ENCODE results near the gene CDH3. TPM values are rescaled to one million over a fixed set of nuclear protein-coding genes. Genes with fewer than 3 reads are reported as not detected.
A peak's percentile ranks its signal among the peaks of the same experiment; 100 is the strongest.

The CDH3 gene
- total RNA-seq, 1 experiment from 2014 or later, result 109 TPM

DNA sequence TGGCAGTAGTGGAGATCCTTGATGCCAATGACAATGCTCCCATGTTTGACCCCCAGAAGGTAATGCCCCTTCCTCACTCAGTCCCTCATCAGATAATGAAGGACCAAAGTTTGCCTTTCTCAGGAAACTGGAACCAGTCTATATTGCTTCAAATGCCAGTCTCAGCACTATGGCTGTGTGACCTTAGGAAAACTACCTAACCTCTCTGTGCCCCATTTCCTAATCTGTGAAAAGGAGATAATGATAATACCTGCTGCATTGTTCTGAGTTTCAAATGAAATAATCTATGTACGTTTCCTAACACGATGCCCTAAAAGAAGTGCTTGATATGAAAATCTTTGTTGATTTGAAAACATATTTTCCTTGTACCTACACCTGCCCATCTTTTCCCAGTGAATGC is 35.9 kb downstream of the CDH3 start:
- H3K4me3 ChIP-seq (ENCODE audit: low read length), result no peak overlapping the region
- no peaks in the 10 kb centered on the region for H4K20me1 ChIP-seq (ENCODE audit: low read length)
- ChIA-PET CTCF (no interaction called here), POLR2A (ENCODE audit: unreplicated experiment) (no interaction called here)
- H3K27me3 ChIP-seq (ENCODE audit: low read length), result no peaks in the 10 kb centered on the region
- intact Hi-C loops (cut with micrococcal nuclease), result no loop called here
- ATAC-seq, result no peak
- H3F3A ChIP-seq (ENCODE audit: low read length, unreplicated experiment), result no peaks in the 10 kb centered on the region
- H2AFZ ChIP-seq (ENCODE audit: low read length), result no peak overlapping the region
- no peaks in the 10 kb centered on the region for H3K79me2 ChIP-seq (ENCODE audit: low read length)
- peaks cover 8% of the 10 kb centered on the region for H3K4me1 ChIP-seq (ENCODE audit: insufficient read depth, low read length)
- peaks cover 13% of the 10 kb centered on the region for H3K36me3 ChIP-seq (ENCODE audit: low read depth, low read length)
- no peak overlapping the region for H3K9ac ChIP-seq (ENCODE audit: low read length)
- H3K9me3 ChIP-seq (ENCODE audit: low read length), result no peaks in the 10 kb centered on the region
- no peaks in the 10 kb centered on the region for H3K9me2 ChIP-seq (replicated peaks; ENCODE audit: low read length)
- H3K27ac ChIP-seq (ENCODE audit: low read length), result no peak overlapping the region
- no peak for DNase-seq
- no peak for TF ChIP-seq EZH2phosphoT487 (IDR thresholded peaks at IDR 0.05; ENCODE audit: borderline replicate concordance, low read length)
- TF ChIP-seq, protein P1, sequence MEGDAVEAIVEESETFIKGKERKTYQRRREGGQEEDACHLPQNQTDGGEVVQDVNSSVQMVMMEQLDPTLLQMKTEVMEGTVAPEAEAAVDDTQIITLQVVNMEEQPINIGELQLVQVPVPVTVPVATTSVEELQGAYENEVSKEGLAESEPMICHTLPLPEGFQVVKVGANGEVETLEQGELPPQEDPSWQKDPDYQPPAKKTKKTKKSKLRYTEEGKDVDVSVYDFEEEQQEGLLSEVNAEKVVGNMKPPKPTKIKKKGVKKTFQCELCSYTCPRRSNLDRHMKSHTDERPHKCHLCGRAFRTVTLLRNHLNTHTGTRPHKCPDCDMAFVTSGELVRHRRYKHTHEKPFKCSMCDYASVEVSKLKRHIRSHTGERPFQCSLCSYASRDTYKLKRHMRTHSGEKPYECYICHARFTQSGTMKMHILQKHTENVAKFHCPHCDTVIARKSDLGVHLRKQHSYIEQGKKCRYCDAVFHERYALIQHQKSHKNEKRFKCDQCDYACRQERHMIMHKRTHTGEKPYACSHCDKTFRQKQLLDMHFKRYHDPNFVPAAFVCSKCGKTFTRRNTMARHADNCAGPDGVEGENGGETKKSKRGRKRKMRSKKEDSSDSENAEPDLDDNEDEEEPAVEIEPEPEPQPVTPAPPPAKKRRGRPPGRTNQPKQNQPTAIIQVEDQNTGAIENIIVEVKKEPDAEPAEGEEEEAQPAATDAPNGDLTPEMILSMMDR (conservative IDR thresholded peaks at IDR 0.05; ENCODE audit: low read depth, low read length), result no peak
- no peak overlapping the region for H3K4me2 ChIP-seq (ENCODE audit: low read length)
- no TSS peak for BruUV-seq (replicated peaks)

DNA sequence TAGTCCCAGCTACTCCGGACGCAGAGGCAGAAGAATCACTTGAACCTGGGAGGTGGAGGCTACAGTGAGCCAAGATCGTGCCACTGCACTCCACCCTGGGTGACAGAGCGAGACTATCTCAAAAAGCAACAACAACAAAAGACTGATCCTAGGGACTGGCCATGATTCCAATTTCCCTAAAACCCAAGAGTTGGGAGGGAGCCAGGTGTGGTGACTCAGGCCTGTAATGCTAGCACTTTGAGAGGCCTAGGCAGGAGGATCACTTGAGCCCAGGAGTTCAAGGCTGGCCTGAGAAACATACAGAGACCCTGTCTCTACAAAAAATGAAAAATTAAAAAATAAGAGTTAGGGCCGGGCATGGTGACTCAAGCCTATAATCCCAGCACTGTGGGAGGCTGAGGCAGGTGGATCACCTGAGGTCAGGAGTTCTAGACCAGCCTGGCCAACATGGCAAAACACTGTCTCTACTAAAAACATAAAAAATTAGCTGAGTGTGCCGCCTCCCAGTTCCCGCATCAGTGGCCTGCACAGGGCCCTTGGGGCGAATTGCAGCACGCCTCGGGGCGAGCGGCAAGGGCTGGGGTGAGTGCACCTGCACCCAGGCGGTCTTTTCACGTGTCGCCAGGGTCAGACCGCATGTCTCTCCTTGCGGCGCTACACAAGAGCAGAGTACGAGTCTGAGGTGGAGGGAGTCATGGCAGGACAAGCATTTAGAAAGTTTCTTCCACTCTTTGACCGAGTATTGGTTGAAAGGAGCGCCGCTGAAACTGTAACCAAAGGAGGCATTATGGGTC is 40.8 kb downstream of the CDH3 start:
- no TSS peak for BruUV-seq (replicated peaks)
- H3K4me1 ChIP-seq (ENCODE audit: insufficient read depth, low read length), result no peaks in the 10 kb centered on the region
- H3K4me3 ChIP-seq (ENCODE audit: low read length), result no peak overlapping the region
- ATAC-seq (no peak), DNase-seq (peak; percentile 18)
- no peaks in the 10 kb centered on the region for H3K9me2 ChIP-seq (replicated peaks; ENCODE audit: low read length)
- ChIA-PET POLR2A (ENCODE audit: unreplicated experiment) (no interaction called here), CTCF (no interaction called here)
- H3K36me3 ChIP-seq (ENCODE audit: low read depth, low read length), result peaks cover 5% of the 10 kb centered on the region; the same call in 1 of the 2 replicates
- no peak overlapping the region for H3K4me2 ChIP-seq (ENCODE audit: low read length)
- intact Hi-C loops (cut with micrococcal nuclease), result no loop called here
- no peaks in the 10 kb centered on the region for H4K20me1 ChIP-seq (ENCODE audit: low read length)
- no peaks in the 10 kb centered on the region for H3K79me2 ChIP-seq (ENCODE audit: low read length)
- no peak overlapping the region for H3K27ac ChIP-seq (ENCODE audit: low read length)
- H2AFZ ChIP-seq (ENCODE audit: low read length), result no peak overlapping the region
- no peaks in the 10 kb centered on the region for H3K9me3 ChIP-seq (ENCODE audit: low read length)
- no peak overlapping the region for H3K9ac ChIP-seq (ENCODE audit: low read length)
- TF ChIP-seq EZH2 (IDR thresholded peaks at IDR 0.05; ENCODE audit: low read length, unreplicated experiment), result no peak
- TF ChIP-seq, protein P1 (conservative IDR thresholded peaks at IDR 0.05; ENCODE audit: low read depth, low read length), result no peak
- no peak for TF ChIP-seq EZH2phosphoT487 (IDR thresholded peaks at IDR 0.05; ENCODE audit: borderline replicate concordance, low read length)
- H3F3A ChIP-seq (ENCODE audit: low read length, unreplicated experiment), result no peaks in the 10 kb centered on the region
- H3K27me3 ChIP-seq (ENCODE audit: low read length), result no peaks in the 10 kb centered on the region

DNA sequence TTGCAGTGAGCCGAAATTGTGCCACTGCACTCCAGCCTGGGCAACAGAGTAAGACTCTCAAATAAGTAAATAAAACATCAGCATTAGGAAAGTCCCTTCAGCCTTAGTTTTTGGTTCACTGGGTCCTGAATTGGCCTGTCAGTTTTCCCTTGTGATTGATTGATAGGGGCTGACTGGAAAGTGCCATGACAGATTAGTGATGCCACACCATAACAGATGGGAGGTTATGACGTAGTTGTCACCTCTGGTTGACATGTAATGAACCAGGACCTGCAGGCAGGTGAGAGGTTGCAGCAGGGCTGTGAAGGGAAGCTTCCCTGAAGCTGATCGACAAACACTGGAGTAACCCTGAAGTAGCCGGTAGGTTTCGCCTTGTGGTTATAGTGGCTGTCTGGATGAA is 41.8 kb downstream of the CDH3 start:
- H3K9ac ChIP-seq (ENCODE audit: low read length), result no peak overlapping the region
- BruUV-seq (replicated peaks), result no TSS peak
- CTCF ChIA-PET, result no interaction called here
- no peaks in the 10 kb centered on the region; the same call in 1 of the 2 replicates for H3K36me3 ChIP-seq (ENCODE audit: low read depth, low read length)
- no peak for TF ChIP-seq EZH2 (IDR thresholded peaks at IDR 0.05; ENCODE audit: low read length, unreplicated experiment)
- TF ChIP-seq, protein P1 (conservative IDR thresholded peaks at IDR 0.05; ENCODE audit: low read depth, low read length), result no peak
- TF ChIP-seq EZH2phosphoT487 (IDR thresholded peaks at IDR 0.05; ENCODE audit: borderline replicate concordance, low read length), result no peak
- H3K9me3 ChIP-seq (ENCODE audit: low read length), result no peaks in the 10 kb centered on the region
- no peaks in the 10 kb centered on the region for H3K4me1 ChIP-seq (ENCODE audit: insufficient read depth, low read length)
- intact Hi-C loops (cut with micrococcal nuclease), result no loop called here
- no peaks in the 10 kb centered on the region for H4K20me1 ChIP-seq (ENCODE audit: low read length)
- ATAC-seq (no peak), DNase-seq (no peak)
- H3K4me2 ChIP-seq (ENCODE audit: low read length), result no peak overlapping the region
- H3K27me3 ChIP-seq (ENCODE audit: low read length), result no peaks in the 10 kb centered on the region
- POLR2A ChIA-PET (ENCODE audit: unreplicated experiment), result no interaction called here
- no peak overlapping the region for H3K27ac ChIP-seq (ENCODE audit: low read length)
- no peaks in the 10 kb centered on the region for H3K79me2 ChIP-seq (ENCODE audit: low read length)
- H2AFZ ChIP-seq (ENCODE audit: low read length), result no peak overlapping the region
- no peaks in the 10 kb centered on the region for H3F3A ChIP-seq (ENCODE audit: low read length, unreplicated experiment)
- no peak overlapping the region for H3K4me3 ChIP-seq (ENCODE audit: low read length)
- no peaks in the 10 kb centered on the region for H3K9me2 ChIP-seq (replicated peaks; ENCODE audit: low read length)

Measured in PC-3 (cell line).